Panc1 (cell line): ENCODE results near the gene MPPED1. TPM values are rescaled to one million over a fixed set of nuclear protein-coding genes. Genes with fewer than 3 reads are reported as not detected.

Experiments
- ATAC-seq: fragments of 200-7000 bp; cut with Tn5 transposase; 2 replicates; pipeline ENCODE4 v1.9.1; 2020; ENCODE audit warnings: mild to moderate bottlenecking, moderate library complexity
- BruUV-seq: library from RNA; stranded (reverse); fragments of 400-500 nt; replicated peaks from 2 replicates; lab custom pipeline; 2021; lab: Mats Ljungman, UMichigan
- CTCF ChIA-PET: fragments of 300-600 bp; sonication (Branson Sonifier 250); formaldehyde crosslinking; loops from one replicate; lab custom pipeline; 2022; ENCODE audit warnings: antibody characterized with exemption; lab: Charles Lee
- POLR2A ChIA-PET: fragments of 300-600 bp; sonication (Branson Sonifier 250); formaldehyde crosslinking; loops from one replicate; lab custom pipeline; 2022; ENCODE audit warnings: antibody characterized with exemption; lab: Charles Lee
- DNase-seq: peaks from one replicate; pipeline ENCODE4 v3.0.0-alpha.2; 2010; ENCODE audit warnings: low read depth, low spot score
- H3K27ac ChIP-seq: 2 replicates; pipeline ENCODE4 v1.5.1; 2011; ENCODE audit warnings: mild to moderate bottlenecking, low read length, inconsistent platforms
- H3K27me3 ChIP-seq: fragments of 200-500 bp; sonication (Bioruptor generic); 2 replicates; pipeline ENCODE4 v1.6.0; 2014; ENCODE audit warnings: low read length, inconsistent platforms; ENCODE audit not compliant: control insufficient read depth, insufficient read depth
- H3K36me3 ChIP-seq: fragments of 200-500 bp; sonication (Bioruptor generic); 2 replicates; pipeline ENCODE4 v1.5.1; 2014; ENCODE audit warnings: inconsistent platforms, mild to moderate bottlenecking, low read length, moderate library complexity; ENCODE audit not compliant: control insufficient read depth, insufficient read depth
- H3K4me1 ChIP-seq: 2 replicates; pipeline ENCODE4 v1.5.1; 2011; ENCODE audit warnings: inconsistent platforms, mild to moderate bottlenecking, low read length, moderate library complexity; ENCODE audit not compliant: control insufficient read depth, insufficient read depth
- H3K4me3 ChIP-seq, 2 experiments: 2 replicates each; pipeline ENCODE4 v1.5.1; 2011 to 2012; ENCODE audit warnings: low read depth in 2 of 2, low read length in 2 of 2, mild to moderate bottlenecking in 2 of 2, inconsistent platforms in 1 of 2, moderate library complexity in 1 of 2
- H3K9me3 ChIP-seq: fragments of 200-500 bp; sonication (Bioruptor generic); 2 replicates; pipeline ENCODE4 v1.5.1; 2014; ENCODE audit warnings: low read depth, mild to moderate bottlenecking, inconsistent platforms, low read length, moderate library complexity; ENCODE audit not compliant: control insufficient read depth, insufficient read depth
- CTCF ChIP-seq: fragments of 450-650 bp; IDR thresholded peaks from 2 replicates; pipeline ENCODE4 v1.5.1; 2017; ENCODE audit warnings: mild to moderate bottlenecking
- SIN3A ChIP-seq: IDR thresholded peaks from 2 replicates; pipeline ENCODE4 v1.6.1; 2012; ENCODE audit warnings: low read depth, mild to moderate bottlenecking, low read length, moderate library complexity, borderline replicate concordance; ENCODE audit not compliant: insufficient read depth
- TCF7L2 ChIP-seq: IDR thresholded peaks from 2 replicates; pipeline ENCODE4 v1.6.1; 2011; ENCODE audit warnings: mild to moderate bottlenecking, low read depth, low read length, inconsistent platforms
- in situ Hi-C: cut with HindIII; loops from 2 replicates; pipeline ENCODE4 v1.10.0; 2016; ENCODE audit warnings: low sequenced_read_pairs, low pct_unique_long_range_greater_than_20kb
- intact Hi-C: fragments of 100-400 bp; cut with micrococcal nuclease; formaldehyde crosslinking; loops from one replicate; pipeline ENCODE4 v1.10.0; 2022; ENCODE audit not compliant: unreplicated experiment
- total RNA-seq: library from RNA; stranded (reverse); gene quantifications from one replicate; pipeline ENCODE4 v1.2.1, GENCODE V29; 2021; ENCODE audit not compliant: unreplicated experiment
- TF ChIP-seq, protein P1 (sequence below), 2 experiments: IDR thresholded peaks; 2 replicates each; pipeline ENCODE4 v1.6.1; 2011 to 2012; ENCODE audit warnings: low read depth in 2 of 2, control low read depth in 1 of 2, low read length in 1 of 2, mild to moderate bottlenecking in 1 of 2, moderate library complexity in 1 of 2; ENCODE audit not compliant: insufficient read depth in 1 of 2

Gene MPPED1
- total RNA-seq, 1 experiment from 2014 or later, result not detected

DNA sequence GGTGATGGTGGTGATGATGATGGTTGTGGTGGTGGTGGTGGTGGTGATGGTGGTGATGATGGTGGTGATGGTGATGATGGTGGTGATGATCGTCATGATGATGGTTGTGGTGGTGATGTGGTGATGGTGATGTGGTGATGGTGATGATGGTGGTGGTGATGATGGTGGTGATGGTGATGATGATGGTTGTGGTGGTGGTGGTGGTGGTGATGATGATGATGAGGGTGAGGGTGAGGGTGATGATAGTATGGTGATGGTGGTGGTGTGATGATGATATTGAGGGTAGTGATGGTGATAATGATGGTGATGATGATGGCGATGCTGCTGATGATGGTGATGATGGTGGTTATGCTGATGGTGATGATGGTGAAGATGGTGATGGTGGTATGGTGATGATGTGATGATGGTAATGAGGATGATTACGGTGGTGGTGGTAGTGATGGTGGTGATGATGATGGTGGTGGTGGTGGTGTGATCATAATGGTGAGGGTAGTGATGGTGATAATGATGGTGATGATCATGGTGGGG, 63.8 kb downstream of the MPPED1 start:
- intact Hi-C loops (no loop called here), in situ Hi-C loops (no loop called here)
- DNase-seq (no peak), ATAC-seq (no peak)
- Histone ChIP-seq H3K4me3 (no peak overlapping the region), H3K27ac (no peak overlapping the region), H3K9me3 (no peaks in the 10 kb centered on the region), H3K36me3 (no peaks in the 10 kb centered on the region), H3K4me1 (no peaks in the 10 kb centered on the region), H3K27me3 (no peaks in the 10 kb centered on the region)
- BruUV-seq, result no TSS peak
- TF ChIP-seq SIN3A, result no peak
- TF ChIP-seq, protein P1, sequence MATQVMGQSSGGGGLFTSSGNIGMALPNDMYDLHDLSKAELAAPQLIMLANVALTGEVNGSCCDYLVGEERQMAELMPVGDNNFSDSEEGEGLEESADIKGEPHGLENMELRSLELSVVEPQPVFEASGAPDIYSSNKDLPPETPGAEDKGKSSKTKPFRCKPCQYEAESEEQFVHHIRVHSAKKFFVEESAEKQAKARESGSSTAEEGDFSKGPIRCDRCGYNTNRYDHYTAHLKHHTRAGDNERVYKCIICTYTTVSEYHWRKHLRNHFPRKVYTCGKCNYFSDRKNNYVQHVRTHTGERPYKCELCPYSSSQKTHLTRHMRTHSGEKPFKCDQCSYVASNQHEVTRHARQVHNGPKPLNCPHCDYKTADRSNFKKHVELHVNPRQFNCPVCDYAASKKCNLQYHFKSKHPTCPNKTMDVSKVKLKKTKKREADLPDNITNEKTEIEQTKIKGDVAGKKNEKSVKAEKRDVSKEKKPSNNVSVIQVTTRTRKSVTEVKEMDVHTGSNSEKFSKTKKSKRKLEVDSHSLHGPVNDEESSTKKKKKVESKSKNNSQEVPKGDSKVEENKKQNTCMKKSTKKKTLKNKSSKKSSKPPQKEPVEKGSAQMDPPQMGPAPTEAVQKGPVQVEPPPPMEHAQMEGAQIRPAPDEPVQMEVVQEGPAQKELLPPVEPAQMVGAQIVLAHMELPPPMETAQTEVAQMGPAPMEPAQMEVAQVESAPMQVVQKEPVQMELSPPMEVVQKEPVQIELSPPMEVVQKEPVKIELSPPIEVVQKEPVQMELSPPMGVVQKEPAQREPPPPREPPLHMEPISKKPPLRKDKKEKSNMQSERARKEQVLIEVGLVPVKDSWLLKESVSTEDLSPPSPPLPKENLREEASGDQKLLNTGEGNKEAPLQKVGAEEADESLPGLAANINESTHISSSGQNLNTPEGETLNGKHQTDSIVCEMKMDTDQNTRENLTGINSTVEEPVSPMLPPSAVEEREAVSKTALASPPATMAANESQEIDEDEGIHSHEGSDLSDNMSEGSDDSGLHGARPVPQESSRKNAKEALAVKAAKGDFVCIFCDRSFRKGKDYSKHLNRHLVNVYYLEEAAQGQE (IDR thresholded peaks at IDR 0.05; ENCODE audit: insufficient read depth in 1 of 2, low read depth in 2 of 2, low read length in 1 of 2), result no peak
- no peak for TF ChIP-seq TCF7L2
- TF ChIP-seq CTCF, result no peak
- ChIA-PET CTCF (no interaction called here), POLR2A (no interaction called here)

- CTCF ChIA-PET, result no interaction called here
- Histone ChIP-seq H3K27ac (no peak overlapping the region), H3K4me3 (no peak overlapping the region), H3K27me3 (no peaks in the 10 kb centered on the region), H3K9me3 (no peaks in the 10 kb centered on the region), H3K4me1 (no peaks in the 10 kb centered on the region), H3K36me3 (no peaks in the 10 kb centered on the region)
- BruUV-seq, result no TSS peak
- DNase-seq, result no peak
- intact Hi-C loops (no loop called here), in situ Hi-C loops (no loop called here)
- ATAC-seq, result peak; percentile 82
- POLR2A ChIA-PET, result no interaction called here
- TF ChIP-seq CTCF (peak; percentile 34; the same call in 1 of the 2 replicates), TCF7L2 (no peak)
Measured at GRCh38 chr22:43476341-43476740, 64.5 kb downstream of the MPPED1 start.
